Brain pericyte (primary cell): ENCODE measurements around the gene CEP112.
"Not testable (repeated sequence)": the region's sequence is repeated elsewhere in the genome, so short reads cannot be mapped to it uniquely, and the experiment has no call there.

Source experiments
- DNase-seq: peaks from one replicate; pipeline ENCODE4 v3.0.0-alpha.2; 2012; ENCODE audit warnings: low read depth, low spot score

CEP112 gene

GRCh38 chr17:66155055-66155454, 36.9 kb downstream of the CEP112 start:
- DNase-seq: not testable (repeated sequence)

- no peak for DNase-seq
Measured at GRCh38 chr17:66152756-66153155, 39.2 kb downstream of the CEP112 start.

- no peak for DNase-seq
Measured at GRCh38 chr17:66150708-66151107, 41.2 kb downstream of the CEP112 start.

GRCh38 chr17:66149562-66149961, 42.4 kb downstream of the CEP112 start:
- no peak for DNase-seq

GRCh38 chr17:66146394-66146793, 45.5 kb downstream of the CEP112 start:
- DNase-seq: no peak

GRCh38 chr17:66143657-66144282, 48.2 kb downstream of the CEP112 start:
- no peak for DNase-seq

- DNase-seq: no peak
Measured at GRCh38 chr17:66142428-66142827, 49.5 kb downstream of the CEP112 start.

- no peak for DNase-seq
Measured at GRCh38 chr17:66138120-66138519, 53.8 kb downstream of the CEP112 start.

GRCh38 chr17:66135896-66136295, 56.0 kb downstream of the CEP112 start:
- DNase-seq: no peak

- no peak for DNase-seq
Measured at GRCh38 chr17:66135219-66135618, 56.7 kb downstream of the CEP112 start.

- DNase-seq: no peak
Measured at GRCh38 chr17:66129759-66130158, 62.2 kb downstream of the CEP112 start.

- no peak for DNase-seq
Measured at GRCh38 chr17:66126231-66126630, 65.7 kb downstream of the CEP112 start.

- DNase-seq: no peak
Measured at GRCh38 chr17:66123163-66123562, 68.8 kb downstream of the CEP112 start.

- DNase-seq: no peak
Measured at GRCh38 chr17:66115246-66115645, 76.7 kb downstream of the CEP112 start.

GRCh38 chr17:66114609-66115008, 77.3 kb downstream of the CEP112 start:
- DNase-seq: no peak

- DNase-seq: no peak
Measured at GRCh38 chr17:66107731-66108130, 84.2 kb downstream of the CEP112 start.

- DNase-seq: no peak
Measured at GRCh38 chr17:66098040-66098439, 93.9 kb downstream of the CEP112 start.

GRCh38 chr17:66094727-66095126, 97.2 kb downstream of the CEP112 start:
- no peak for DNase-seq

- no peak for DNase-seq
Measured at GRCh38 chr17:66091445-66092080, 100.4 kb downstream of the CEP112 start.

- no peak for DNase-seq
Measured at GRCh38 chr17:66089764-66090163, 102.2 kb downstream of the CEP112 start.

GRCh38 chr17:66088173-66088572, 103.8 kb downstream of the CEP112 start:
- no peak for DNase-seq

- DNase-seq: no peak
Measured at GRCh38 chr17:66087073-66087472, 104.9 kb downstream of the CEP112 start.

- no peak for DNase-seq
Measured at GRCh38 chr17:66085221-66085620, 106.7 kb downstream of the CEP112 start.

- not testable (repeated sequence) for DNase-seq
Measured at GRCh38 chr17:66080670-66081069, 111.3 kb downstream of the CEP112 start.
